D341Med (cell line): Measurements from ENCODE around the gene PRM1.

Experiments used
- DNase-seq: peaks from one replicate; pipeline ENCODE4 v3.0.0; 2012; ENCODE audit warnings: low spot score

PRM1 gene

GRCh38 chr16:11280616-11281522, at the start of gene PRM1:
TSS of gene PRM1 (minus strand) at chr16:11281330. CDS start at chr16:11281238, 92 bp downstream.
- no peak for DNase-seq

GRCh38 chr16:11330526-11331237, 49.6 kb upstream of the PRM1 start:
- no peak for DNase-seq

GRCh38 chr16:11329891-11330290, 48.8 kb upstream of the PRM1 start:
- DNase-seq: no peak

- DNase-seq: no peak
Measured at GRCh38 chr16:11329071-11329491, 48.0 kb upstream of the PRM1 start.

- DNase-seq: no peak
Measured at GRCh38 chr16:11328172-11329070, 47.3 kb upstream of the PRM1 start.

GRCh38 chr16:11327277-11328171, 46.4 kb upstream of the PRM1 start:
- no peak for DNase-seq

GRCh38 chr16:11326737-11327276, 45.7 kb upstream of the PRM1 start:
- DNase-seq: no peak

GRCh38 chr16:11326084-11326736, 45.1 kb upstream of the PRM1 start:
- no peak for DNase-seq

- no peak for DNase-seq
Measured at GRCh38 chr16:11325404-11326083, 44.4 kb upstream of the PRM1 start.

GRCh38 chr16:11323551-11324336, 42.6 kb upstream of the PRM1 start:
- DNase-seq: no peak

- no peak for DNase-seq
Measured at GRCh38 chr16:11322823-11323222, 41.7 kb upstream of the PRM1 start.

GRCh38 chr16:11321662-11322061, 40.5 kb upstream of the PRM1 start:
- no peak for DNase-seq

- no peak for DNase-seq
Measured at GRCh38 chr16:11320170-11320569, 39.0 kb upstream of the PRM1 start.

- DNase-seq: no peak
Measured at GRCh38 chr16:11319529-11320146, 38.5 kb upstream of the PRM1 start.

GRCh38 chr16:11318817-11319216, 37.7 kb upstream of the PRM1 start:
- DNase-seq: no peak

GRCh38 chr16:11316331-11317015, 35.3 kb upstream of the PRM1 start:
- DNase-seq: no peak

GRCh38 chr16:11315510-11315909, 34.4 kb upstream of the PRM1 start:
- DNase-seq: no peak
